B cell (primary cell): ENCODE data around the gene RDH13.

Experiments
- EZH2 ChIP-seq: IDR thresholded peaks from 2 replicates; pipeline ENCODE4 v1.6.1; 2012; ENCODE audit warnings: borderline replicate concordance, low read depth, mild to moderate bottlenecking, moderate library complexity, low read length; ENCODE audit not compliant: insufficient read depth, poor library complexity, severe bottlenecking
- TF ChIP-seq, protein P1 (sequence below): fragments of 200-600 bp; IDR thresholded peaks from one replicate; pipeline ENCODE4 v1.8.0; 2022; ENCODE audit warnings: antibody characterized with exemption, mild to moderate bottlenecking

DNA sequence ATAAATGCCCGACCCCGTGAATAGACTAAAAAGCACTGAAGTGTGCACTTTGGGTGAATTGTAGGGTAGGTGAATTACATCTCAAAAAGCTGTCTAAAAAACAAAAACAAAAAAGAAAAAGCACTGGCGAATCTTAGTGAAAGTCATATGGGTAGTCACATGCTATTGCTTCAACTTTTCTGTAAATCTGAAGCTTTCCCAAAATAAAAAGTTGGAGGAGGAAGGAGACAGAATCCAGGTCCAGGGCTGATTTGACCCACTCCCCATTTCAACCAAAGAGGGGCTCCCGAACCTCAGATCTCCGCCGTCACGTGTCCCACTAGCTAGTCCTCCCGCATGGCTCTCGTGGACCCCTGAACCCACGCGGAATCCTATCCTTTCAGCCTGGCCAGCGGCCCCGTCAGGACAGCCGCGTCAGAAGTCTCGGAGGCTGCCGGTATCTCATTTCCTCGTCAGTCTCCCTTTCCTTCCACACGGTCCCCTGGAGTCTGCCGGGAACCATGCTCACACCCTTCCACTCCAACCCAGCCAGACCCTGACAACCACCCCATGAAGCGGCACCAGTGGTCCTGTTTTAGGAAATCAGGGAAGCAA, 48.4 kb upstream of the RDH13 start:
- TF ChIP-seq, protein P1, sequence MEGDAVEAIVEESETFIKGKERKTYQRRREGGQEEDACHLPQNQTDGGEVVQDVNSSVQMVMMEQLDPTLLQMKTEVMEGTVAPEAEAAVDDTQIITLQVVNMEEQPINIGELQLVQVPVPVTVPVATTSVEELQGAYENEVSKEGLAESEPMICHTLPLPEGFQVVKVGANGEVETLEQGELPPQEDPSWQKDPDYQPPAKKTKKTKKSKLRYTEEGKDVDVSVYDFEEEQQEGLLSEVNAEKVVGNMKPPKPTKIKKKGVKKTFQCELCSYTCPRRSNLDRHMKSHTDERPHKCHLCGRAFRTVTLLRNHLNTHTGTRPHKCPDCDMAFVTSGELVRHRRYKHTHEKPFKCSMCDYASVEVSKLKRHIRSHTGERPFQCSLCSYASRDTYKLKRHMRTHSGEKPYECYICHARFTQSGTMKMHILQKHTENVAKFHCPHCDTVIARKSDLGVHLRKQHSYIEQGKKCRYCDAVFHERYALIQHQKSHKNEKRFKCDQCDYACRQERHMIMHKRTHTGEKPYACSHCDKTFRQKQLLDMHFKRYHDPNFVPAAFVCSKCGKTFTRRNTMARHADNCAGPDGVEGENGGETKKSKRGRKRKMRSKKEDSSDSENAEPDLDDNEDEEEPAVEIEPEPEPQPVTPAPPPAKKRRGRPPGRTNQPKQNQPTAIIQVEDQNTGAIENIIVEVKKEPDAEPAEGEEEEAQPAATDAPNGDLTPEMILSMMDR: no peak
- TF ChIP-seq EZH2: no peak
